ENCODE measurements around the gene IQSEC2. TPM values are rescaled to one million over a fixed set of nuclear protein-coding genes. Genes with fewer than 3 reads are reported as not detected.

The IQSEC2 gene
- total and polyA plus RNA-seq, 10 donors, result 5.2 to 15.7 (median 8.5) TPM

DNA sequence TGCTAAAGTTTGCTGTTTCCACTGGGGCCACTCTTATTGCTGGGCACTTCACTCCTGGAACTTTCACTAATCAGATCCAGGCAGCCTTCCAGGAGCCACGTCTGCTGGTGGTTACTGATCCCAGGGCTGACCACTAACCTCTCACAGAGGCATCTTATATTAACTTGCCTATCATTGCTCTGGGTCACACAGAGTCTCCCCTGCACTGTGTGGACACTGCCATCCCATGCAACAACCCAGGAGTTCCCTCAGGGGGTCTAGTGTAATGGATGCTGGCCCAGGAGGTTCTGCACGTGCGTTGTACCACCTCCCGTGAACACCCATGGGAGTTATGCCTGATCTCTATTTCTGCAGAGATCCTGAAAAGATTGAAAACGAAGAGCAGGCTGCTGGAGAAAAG is 41.8 kb upstream of the IQSEC2 start:
- Histone ChIP-seq H3K4me3 (no peak overlapping the region), H3K27ac (no peak overlapping the region), H3K9me3 (no peaks in the 10 kb centered on the region), H3K4me1 (peaks cover 0 to 19% (median 11%) of the 10 kb centered on the region in 6 donors), H3K27me3 (replicated peaks in 1 of 7) (peaks cover 0 to 79% (median 40%) of the 10 kb centered on the region in 7 donors), H3K36me3 (no peaks in the 10 kb centered on the region)
- TF ChIP-seq, protein P1, sequence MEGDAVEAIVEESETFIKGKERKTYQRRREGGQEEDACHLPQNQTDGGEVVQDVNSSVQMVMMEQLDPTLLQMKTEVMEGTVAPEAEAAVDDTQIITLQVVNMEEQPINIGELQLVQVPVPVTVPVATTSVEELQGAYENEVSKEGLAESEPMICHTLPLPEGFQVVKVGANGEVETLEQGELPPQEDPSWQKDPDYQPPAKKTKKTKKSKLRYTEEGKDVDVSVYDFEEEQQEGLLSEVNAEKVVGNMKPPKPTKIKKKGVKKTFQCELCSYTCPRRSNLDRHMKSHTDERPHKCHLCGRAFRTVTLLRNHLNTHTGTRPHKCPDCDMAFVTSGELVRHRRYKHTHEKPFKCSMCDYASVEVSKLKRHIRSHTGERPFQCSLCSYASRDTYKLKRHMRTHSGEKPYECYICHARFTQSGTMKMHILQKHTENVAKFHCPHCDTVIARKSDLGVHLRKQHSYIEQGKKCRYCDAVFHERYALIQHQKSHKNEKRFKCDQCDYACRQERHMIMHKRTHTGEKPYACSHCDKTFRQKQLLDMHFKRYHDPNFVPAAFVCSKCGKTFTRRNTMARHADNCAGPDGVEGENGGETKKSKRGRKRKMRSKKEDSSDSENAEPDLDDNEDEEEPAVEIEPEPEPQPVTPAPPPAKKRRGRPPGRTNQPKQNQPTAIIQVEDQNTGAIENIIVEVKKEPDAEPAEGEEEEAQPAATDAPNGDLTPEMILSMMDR (IDR thresholded peaks at IDR 0.05 in 8 of 11, conservative IDR thresholded peaks at IDR 0.05 in 3 of 11), result no peak
- TF ChIP-seq POLR2A (IDR thresholded peaks at IDR 0.05), result no peak
- TF ChIP-seq POLR2AphosphoS5 (IDR thresholded peaks at IDR 0.05), result no peak
- intact Hi-C loops (cut with DNase I; ENCODE audit: low total_unique reads), result no loop called here
- DNase-seq, result no peak
- 42 to 57% (median 53%) methylated on average over 5 of the region's 5 CpGs for WGBS, 5 donors

DNA sequence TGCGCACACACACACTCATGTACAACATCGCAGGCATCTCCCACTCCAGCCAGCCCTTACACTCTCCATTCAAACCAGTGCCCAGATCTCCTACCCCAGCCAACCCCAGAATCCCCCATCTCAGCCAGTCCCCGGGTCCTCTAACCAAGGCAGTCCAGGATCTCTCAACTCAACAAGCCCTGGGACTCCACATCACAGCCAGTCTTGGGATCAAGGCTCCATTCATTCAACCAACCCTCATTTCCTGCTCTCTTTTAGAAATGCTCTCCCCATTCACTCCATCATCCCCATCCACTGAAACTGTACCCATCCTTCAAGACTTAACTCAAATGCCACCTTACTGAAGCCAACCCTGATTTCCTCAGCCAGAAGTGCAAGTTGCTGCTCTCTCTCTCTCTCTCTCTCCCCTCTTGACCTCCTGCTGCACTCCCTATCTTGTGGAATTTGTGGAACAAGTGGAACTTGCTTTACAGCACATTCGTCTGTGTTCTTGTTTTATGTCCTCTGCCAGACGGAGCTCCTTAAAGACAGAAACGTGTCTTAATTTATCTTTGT is 40.6 kb upstream of the IQSEC2 start:
- intact Hi-C loops (cut with DNase I; ENCODE audit: low total_unique reads), result no loop called here
- no peak for TF ChIP-seq POLR2A (IDR thresholded peaks at IDR 0.05)
- no peak for TF ChIP-seq POLR2AphosphoS5 (IDR thresholded peaks at IDR 0.05)
- TF ChIP-seq, protein P1 (IDR thresholded peaks at IDR 0.05 in 8 of 11, conservative IDR thresholded peaks at IDR 0.05 in 3 of 11), result no peak
- 21 to 51% (median 42%) methylated on average over 6 of the region's 6 CpGs for WGBS, 5 donors
- Histone ChIP-seq H3K9me3 (no peaks in the 10 kb centered on the region), H3K27ac (no peak overlapping the region), H3K4me1 (peaks cover 0 to 19% (median 13%) of the 10 kb centered on the region in 6 donors), H3K27me3 (replicated peaks in 1 of 7) (peaks cover 0 to 80% (median 46%) of the 10 kb centered on the region in 7 donors), H3K36me3 (no peaks in the 10 kb centered on the region), H3K4me3 (no peak overlapping the region)
- DNase-seq, result no peak

DNA sequence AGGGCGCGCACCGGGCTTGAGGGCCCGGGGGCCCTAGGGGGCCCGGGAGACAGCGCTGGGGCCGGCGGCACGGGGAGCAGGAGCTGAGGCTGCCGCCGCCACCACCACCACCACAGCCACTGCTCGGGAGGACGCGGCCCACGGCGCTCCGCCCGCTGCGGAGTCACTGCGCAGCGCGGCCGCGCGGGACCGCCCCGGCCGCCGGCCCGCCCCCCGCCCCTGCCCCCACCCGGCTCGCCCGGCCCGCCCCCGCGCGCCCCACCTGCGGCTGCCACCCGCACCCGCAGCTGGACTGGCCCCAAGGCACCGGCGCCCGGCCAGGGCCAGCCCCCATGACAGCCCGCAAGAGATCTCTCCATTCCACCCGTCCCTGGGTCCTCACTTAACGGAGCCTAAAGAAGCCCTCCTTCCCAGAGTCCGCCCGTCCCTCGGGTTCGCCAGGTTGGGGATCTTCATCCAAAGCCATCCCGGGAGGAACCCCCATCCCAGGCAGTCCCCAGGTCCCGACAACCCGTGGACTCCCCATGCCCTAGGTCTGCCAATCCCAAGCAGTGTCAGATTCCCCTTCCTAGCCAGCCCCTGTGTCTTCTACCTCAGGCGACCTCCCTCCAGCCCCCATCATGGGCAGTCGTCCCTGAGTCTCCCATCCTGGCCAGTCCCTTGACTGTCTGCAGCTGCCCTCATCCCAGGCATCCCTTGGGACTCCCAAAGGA is 40.0 kb upstream of the IQSEC2 start:
- 1 to 26% (median 7%) methylated on average over 2 to 50 of the region's 56 CpGs for WGBS, 5 donors
- H3K27ac ChIP-seq, result no peak overlapping the region
- H3K4me3 ChIP-seq, result peak overlapping the region; percentile 31 to 72 (median 46)
- peaks cover 0 to 77% (median 46%) of the 10 kb centered on the region in 7 donors for H3K27me3 ChIP-seq (replicated peaks in 1 of 7)
- intact Hi-C loops (cut with DNase I; ENCODE audit: low total_unique reads), result no loop called here
- peaks cover 0 to 19% (median 13%) of the 10 kb centered on the region in 6 donors for H3K4me1 ChIP-seq
- H3K9me3 ChIP-seq, result no peaks in the 10 kb centered on the region
- TF ChIP-seq POLR2AphosphoS5 (IDR thresholded peaks at IDR 0.05), result peak in 2 of 3 donors; percentile 25 to 58
- TF ChIP-seq, protein P1 (IDR thresholded peaks at IDR 0.05 in 8 of 11, conservative IDR thresholded peaks at IDR 0.05 in 3 of 11), result no peak
- DNase-seq, result no peak
- no peaks in the 10 kb centered on the region for H3K36me3 ChIP-seq

DNA sequence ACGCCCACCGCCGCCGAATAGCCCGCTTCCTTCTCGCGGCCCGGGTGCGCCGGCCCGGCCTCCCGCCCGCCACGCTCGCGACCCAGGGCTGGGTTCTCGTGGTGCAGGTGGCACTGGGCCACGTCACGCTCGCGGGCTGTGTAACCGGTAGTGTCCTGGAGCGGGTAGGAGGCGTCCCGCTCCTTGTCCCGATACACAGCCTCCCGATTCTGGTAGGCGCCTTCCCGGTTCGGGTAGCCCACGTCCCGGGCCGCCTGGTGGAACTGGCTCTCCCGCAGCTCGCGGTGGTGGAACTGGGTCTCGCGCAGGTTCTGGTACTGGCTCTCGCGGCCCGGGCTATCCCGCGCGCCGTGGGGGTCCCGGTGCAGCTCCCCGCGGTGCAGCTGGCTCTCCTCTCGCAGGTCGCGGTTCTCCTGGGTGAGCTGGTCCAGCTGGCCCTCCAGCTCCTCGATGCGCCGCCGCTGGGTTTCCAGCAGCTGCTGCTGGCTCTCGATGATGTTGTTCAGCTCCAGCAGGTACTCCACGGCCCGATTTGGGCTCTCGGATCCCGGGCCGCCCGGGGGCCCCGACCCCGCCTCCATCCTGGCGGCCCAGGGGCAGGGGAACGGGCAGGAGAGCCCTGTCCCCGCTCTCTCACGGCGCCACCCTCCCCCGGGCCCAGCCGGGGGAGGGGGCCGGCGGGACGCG is 39.3 kb upstream of the IQSEC2 start:
- peak; percentile 83 for DNase-seq
- peaks cover 0 to 72% (median 46%) of the 10 kb centered on the region in 7 donors for H3K27me3 ChIP-seq (replicated peaks in 1 of 7)
- no peak overlapping the region for H3K27ac ChIP-seq
- peaks cover 0 to 19% (median 13%) of the 10 kb centered on the region in 6 donors for H3K4me1 ChIP-seq
- intact Hi-C loops (cut with DNase I; ENCODE audit: low total_unique reads), result no loop called here
- 0 to 53% (median 4%) methylated on average over 3 to 75 of the region's 75 CpGs; no CpG with 5 or more reads in 1 of the 5 donors for WGBS, 5 donors
- no peaks in the 10 kb centered on the region for H3K9me3 ChIP-seq
- H3K36me3 ChIP-seq, result no peaks in the 10 kb centered on the region
- TF ChIP-seq POLR2AphosphoS5 (IDR thresholded peaks at IDR 0.05), result no peak
- TF ChIP-seq, protein P1 (IDR thresholded peaks at IDR 0.05 in 8 of 11, conservative IDR thresholded peaks at IDR 0.05 in 3 of 11), result no peak
- TF ChIP-seq POLR2A (IDR thresholded peaks at IDR 0.05), result no peak
- H3K4me3 ChIP-seq, result peak overlapping the region; percentile 31 to 72 (median 46)
